MM.1S (cell line): ENCODE results near the gene CNPPD1.

Experiments
- CTCF ChIP-seq: fragments of 300-600 bp; sonication (generic); IDR thresholded peaks from 2 replicates; pipeline ENCODE4 v1.5.1; 2016; ENCODE audit warnings: antibody characterized with exemption, low read length, mixed read lengths
- EZH2 ChIP-seq: fragments of 300-600 bp; sonication (generic); optimal IDR thresholded peaks from 2 replicates; pipeline ENCODE3; 2017; ENCODE audit warnings: low read depth, mild to moderate bottlenecking, antibody characterized with exemption, low read length, mixed read lengths

GRCh38 chr2:219175486-219175885 is 1.2 kb downstream of the CNPPD1 start:
- TF ChIP-seq CTCF: no peak
- no peak for TF ChIP-seq EZH2
